HPDE6-E6E7 (cell line): ENCODE measurements around the gene ITIH2.
"Not testable (repeated sequence)": the region's sequence is repeated elsewhere in the genome, so short reads cannot be mapped to it uniquely, and the experiment has no call there.

Source experiments
- DNase-seq: peaks from one replicate; pipeline ENCODE4 v3.0.0; 2011; ENCODE audit warnings: missing footprints; ENCODE audit errors: extremely low spot score

ITIH2 gene, protein sequence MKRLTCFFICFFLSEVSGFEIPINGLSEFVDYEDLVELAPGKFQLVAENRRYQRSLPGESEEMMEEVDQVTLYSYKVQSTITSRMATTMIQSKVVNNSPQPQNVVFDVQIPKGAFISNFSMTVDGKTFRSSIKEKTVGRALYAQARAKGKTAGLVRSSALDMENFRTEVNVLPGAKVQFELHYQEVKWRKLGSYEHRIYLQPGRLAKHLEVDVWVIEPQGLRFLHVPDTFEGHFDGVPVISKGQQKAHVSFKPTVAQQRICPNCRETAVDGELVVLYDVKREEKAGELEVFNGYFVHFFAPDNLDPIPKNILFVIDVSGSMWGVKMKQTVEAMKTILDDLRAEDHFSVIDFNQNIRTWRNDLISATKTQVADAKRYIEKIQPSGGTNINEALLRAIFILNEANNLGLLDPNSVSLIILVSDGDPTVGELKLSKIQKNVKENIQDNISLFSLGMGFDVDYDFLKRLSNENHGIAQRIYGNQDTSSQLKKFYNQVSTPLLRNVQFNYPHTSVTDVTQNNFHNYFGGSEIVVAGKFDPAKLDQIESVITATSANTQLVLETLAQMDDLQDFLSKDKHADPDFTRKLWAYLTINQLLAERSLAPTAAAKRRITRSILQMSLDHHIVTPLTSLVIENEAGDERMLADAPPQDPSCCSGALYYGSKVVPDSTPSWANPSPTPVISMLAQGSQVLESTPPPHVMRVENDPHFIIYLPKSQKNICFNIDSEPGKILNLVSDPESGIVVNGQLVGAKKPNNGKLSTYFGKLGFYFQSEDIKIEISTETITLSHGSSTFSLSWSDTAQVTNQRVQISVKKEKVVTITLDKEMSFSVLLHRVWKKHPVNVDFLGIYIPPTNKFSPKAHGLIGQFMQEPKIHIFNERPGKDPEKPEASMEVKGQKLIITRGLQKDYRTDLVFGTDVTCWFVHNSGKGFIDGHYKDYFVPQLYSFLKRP

GRCh38 chr10:7703140-7703539 lies at the start of gene ITIH2:
Gene ITIH2 (plus strand): TSS chr10:7703316. CDS start chr10:7703435, 119 bp downstream.
- DNase-seq = no peak

- not testable (repeated sequence) for DNase-seq
Observed at GRCh38 chr10:7657079-7657478, 46.0 kb upstream of the ITIH2 start.

GRCh38 chr10:7657552-7657951 lies 45.6 kb upstream of the ITIH2 start:
- no peak for DNase-seq

- no peak for DNase-seq
Observed at GRCh38 chr10:7659560-7659959, 43.6 kb upstream of the ITIH2 start.

- no peak for DNase-seq
Observed at GRCh38 chr10:7662522-7662921, 40.6 kb upstream of the ITIH2 start.

DNA sequence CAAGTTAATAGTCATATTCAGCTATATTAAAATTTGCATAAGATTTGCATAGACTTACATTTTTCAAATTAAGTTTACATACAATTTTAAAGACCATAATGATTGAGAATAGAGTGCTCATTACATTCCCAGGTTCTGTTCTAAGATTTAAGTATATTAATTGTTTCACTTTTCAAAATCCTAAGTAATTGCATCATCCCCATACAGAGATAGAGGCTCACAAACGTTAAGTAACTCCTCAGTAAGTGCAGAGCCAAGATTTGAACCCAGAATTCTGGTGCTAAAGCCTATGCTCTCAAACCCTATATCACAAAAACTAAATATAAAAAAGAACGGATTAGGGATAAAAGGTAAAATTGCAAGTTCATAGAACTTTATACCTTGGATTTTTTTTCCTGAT lies 38.4 kb upstream of the ITIH2 start:
- no peak for DNase-seq

GRCh38 chr10:7665767-7666166 lies 37.3 kb upstream of the ITIH2 start:
- DNase-seq = no peak

GRCh38 chr10:7666253-7667023 lies 36.7 kb upstream of the ITIH2 start, which contains the start of gene ITIH5:
Gene ITIH5 (minus strand): TSS chr10:7666966. CDS start chr10:7666892, 74 bp downstream.
- DNase-seq = no peak

DNA sequence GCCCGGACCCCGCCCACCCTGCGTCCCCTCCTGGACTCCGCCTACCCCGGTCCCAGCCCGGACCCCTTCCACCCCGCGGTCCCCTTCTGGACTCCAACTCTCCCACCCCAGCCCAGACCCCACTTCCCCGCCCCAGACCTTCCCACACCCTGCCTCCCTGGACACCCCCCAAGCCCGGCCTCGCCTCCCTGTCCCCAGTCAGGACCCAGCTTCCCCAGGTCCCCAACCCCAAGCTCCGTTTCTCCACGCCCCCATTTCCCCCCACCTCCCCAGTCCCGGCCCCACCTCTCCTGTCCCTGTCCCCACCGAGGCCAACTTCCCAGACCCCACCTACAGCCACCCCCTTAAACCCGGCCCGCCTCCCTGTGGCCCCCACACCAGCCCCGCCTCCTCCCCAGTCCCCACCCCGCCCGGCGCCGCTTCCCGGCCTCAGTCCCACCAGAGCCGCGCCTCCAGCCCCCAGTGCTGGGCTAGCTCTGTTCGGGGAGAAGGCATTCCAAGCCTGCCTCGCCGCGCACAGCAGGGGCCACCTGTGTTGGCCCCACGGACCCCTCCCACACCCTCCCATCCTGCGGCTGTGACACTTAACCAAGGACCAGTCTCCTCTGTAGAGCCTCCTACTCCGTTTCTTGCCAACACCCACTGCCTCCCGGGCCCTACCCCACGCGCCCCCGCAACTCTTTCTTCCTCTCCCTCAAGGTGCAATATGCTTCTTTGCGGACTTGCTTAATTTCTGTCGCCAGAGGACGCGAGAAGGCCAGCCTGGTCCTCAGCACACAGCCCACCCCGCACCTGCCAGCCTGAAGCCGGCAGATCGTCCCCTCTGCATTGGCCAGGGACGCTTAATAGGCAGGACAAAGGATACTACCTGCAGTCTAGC lies 35.6 kb upstream of the ITIH2 start:
- DNase-seq = no peak

DNA sequence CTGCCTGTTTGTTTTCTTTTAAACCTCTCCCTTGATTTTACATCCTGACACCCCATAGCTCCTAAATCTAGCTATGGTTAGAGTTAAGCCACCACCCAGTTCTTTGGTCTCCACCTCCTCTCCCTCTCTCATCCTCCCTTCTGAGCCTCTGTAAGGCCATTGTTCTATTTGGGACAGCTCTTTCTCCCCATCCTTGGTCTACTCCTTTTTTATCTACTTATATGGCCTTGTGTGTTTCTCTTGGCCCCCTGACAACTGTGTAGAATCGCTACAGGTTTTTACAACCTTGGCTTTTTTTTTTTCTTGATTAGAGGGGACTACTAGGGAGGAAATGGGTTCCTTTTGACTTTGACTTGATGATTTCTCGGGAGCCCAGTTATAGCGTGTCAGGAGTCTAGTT lies 33.0 kb upstream of the ITIH2 start:
- no peak for DNase-seq

DNA sequence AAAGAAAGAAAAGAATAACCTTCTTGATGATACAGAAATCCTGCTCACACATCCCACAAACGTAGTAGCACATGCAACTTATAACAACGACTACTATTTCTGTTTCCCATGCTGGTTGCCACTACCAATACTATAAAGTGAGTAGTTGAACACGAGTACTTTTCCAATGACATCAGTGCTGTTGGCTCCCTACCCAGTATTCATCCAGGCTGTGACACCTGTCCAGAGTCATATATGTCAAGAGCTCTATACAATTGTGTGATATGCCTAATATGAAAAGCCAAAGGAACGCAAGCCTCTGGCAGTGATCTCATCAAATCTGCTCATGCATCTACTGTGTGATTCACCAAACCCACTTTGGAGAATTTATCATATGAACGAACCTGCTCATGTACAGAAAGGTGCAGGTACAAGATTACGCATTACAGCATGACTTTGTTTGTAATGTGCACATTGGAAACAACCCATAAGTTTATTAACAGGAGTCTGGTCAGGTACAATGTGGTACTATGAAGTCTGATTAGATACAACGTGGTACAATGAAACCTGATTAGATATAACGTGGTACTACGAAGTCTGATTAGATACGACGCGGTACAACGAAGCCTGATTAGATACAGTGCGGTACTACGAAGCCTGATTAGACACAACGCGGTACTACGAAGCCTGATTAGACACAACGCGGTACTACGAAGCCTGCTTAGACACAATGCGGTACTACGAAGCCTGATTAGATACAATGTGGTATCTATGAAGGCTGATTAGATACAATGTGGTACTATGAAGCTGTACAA lies 30.6 kb upstream of the ITIH2 start:
- no peak for DNase-seq

DNA sequence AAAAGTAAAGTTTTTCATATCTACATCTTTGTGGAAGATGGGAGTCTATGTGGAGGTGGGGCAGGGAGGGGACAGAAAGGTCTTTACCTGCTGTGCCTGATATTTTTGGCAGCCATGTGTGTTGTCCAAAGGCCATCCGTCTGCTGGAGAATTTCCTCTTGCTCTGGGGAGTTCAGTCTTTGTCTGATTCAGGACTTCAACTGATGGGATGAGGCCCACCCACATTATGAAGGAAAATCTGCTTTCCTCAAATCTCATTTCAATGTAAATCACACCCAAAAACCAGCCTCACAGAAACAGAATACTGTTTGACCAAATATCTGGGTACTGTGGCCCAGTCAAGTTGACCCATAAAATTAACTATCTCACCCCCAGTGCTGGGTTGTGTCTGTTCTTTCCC lies 23.9 kb upstream of the ITIH2 start:
- DNase-seq = no peak

GRCh38 chr10:7680078-7680477 lies 23.0 kb upstream of the ITIH2 start:
- not testable (repeated sequence) for DNase-seq

GRCh38 chr10:7686351-7687171 lies 16.6 kb upstream of the ITIH2 start:
- no peak for DNase-seq

- DNase-seq = peak; percentile 20
Observed at GRCh38 chr10:7687228-7687907, 15.7 kb upstream of the ITIH2 start.

- no peak for DNase-seq
Observed at GRCh38 chr10:7689591-7689990, 13.5 kb upstream of the ITIH2 start.

DNA sequence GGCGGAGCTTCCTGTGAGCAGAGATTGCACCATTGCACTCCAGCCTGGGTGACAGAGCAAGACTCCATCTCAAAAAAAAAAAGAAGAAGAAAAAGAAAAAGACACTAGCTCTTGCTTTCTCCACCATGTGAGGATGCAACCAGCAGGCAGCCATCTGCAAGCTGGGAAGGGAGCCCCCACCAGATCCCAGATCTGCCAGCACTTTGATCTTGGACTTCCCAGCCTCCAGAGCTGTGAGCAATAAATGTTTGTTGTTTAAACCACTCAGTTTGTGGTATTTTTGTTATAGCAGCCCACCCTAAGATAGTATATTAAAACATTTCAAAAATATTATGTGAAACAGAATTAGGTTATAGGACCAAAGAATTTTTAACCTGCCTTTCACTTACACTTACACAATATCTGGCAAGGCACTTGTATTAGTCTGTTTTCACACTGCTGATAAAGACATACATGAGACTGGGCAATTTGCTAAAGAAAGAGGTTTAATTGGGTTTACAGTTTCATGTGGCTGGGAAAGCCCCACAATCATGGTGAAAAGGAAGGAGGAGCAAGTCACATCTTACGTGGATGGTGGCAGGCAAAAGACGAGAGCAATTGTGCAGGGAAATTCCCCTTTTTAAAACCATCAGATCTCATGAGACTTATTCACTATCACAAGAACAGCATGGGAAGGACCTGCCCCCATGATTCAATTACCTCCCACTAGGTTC lies 12.1 kb upstream of the ITIH2 start:
- DNase-seq = not testable (repeated sequence)

- not testable (repeated sequence) for DNase-seq
Observed at GRCh38 chr10:7692368-7692767, 10.7 kb upstream of the ITIH2 start.
